ENCODE measurements around the gene TMEM52.

DNA sequence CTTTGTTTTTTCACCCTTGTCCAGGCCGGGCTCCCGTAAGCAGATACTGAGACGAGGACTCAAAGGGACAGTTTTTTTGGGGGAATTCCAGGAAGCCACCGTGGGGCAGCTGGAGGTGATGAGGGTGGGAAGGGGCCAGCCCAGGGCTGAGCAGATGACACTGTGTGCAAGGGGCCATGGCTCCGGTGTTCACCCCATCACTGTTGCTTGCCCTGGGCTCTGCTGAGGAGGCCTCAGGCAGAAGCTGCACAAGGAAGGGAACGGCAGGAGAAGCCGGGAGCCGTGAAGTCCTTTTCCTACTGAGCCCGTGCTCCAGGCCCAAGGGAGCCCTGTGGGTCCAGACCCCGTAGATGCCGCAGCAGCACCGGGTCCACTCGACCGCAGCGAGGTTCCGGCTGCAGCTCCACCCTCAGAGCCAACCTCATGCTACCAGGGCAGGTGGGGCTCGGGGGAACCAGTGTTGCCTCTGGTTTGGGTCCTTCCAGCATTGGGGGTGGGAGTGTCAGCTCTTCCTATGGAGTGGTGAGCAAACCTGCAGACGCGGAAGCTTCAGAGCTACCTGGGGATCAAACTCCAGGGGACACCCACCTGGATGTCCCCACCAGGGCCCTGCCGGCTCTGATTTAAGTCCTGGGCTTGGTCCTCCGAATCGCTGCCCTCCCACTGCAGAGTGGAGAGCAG, 8.3 kb downstream of the TMEM52 start:
- no peak for TF ChIP-seq EZH2 (IDR thresholded peaks at IDR 0.05; ENCODE audit: borderline replicate concordance, low read length)
- TF ChIP-seq, protein P1, sequence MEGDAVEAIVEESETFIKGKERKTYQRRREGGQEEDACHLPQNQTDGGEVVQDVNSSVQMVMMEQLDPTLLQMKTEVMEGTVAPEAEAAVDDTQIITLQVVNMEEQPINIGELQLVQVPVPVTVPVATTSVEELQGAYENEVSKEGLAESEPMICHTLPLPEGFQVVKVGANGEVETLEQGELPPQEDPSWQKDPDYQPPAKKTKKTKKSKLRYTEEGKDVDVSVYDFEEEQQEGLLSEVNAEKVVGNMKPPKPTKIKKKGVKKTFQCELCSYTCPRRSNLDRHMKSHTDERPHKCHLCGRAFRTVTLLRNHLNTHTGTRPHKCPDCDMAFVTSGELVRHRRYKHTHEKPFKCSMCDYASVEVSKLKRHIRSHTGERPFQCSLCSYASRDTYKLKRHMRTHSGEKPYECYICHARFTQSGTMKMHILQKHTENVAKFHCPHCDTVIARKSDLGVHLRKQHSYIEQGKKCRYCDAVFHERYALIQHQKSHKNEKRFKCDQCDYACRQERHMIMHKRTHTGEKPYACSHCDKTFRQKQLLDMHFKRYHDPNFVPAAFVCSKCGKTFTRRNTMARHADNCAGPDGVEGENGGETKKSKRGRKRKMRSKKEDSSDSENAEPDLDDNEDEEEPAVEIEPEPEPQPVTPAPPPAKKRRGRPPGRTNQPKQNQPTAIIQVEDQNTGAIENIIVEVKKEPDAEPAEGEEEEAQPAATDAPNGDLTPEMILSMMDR (conservative IDR thresholded peaks at IDR 0.05 in 1 of 2, IDR thresholded peaks at IDR 0.05 in 1 of 2; ENCODE audit: extremely low read depth in 1 of 2, insufficient read depth in 1 of 2, low read depth in 1 of 2, low read length in 2 of 2) = no peak
